ENCODE data around the gene JMJD7.

JMJD7 gene

DNA sequence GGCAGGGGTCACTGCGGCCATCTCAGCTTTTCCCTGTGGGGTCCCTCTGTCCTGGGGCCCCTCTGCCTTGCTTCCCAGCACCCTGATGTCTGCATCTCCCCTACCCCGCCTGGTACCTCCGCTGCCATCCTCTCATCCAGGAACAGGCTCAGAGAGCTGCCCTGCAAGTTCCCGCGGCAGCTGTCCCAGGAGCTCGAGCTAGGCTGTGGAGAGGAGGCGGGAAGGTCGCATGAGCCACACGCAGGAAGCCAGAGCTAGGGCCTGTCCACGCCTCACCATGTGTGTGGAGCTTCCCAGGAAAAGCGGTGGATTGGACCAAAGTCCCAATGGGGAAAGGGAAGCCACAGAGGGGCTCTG lies 23.3 kb downstream of the JMJD7 start:
- Histone ChIP-seq H2BK15ac (replicated peaks; ENCODE audit: low read depth) (no peak overlapping the region), H4K8ac (ENCODE audit: low read depth, low read length) (no peak overlapping the region), H3K4ac (ENCODE audit: low read depth, low read length) (no peak overlapping the region), H2BK5ac (ENCODE audit: low read length) (no peak overlapping the region), H2AK5ac (ENCODE audit: low read length) (no peak overlapping the region), H4K5ac (ENCODE audit: low read length) (no peak overlapping the region), H3K4me3 (ENCODE audit: low read length) (no peak overlapping the region), H3K56ac (ENCODE audit: low read length) (no peak overlapping the region), H3K4me2 (ENCODE audit: low read length) (no peak overlapping the region), H3K18ac (ENCODE audit: low read length) (no peak overlapping the region), H3K23ac (ENCODE audit: low read length) (no peak overlapping the region), H3K9ac (ENCODE audit: low read length) (no peak overlapping the region), H3K36me3 (ENCODE audit: control insufficient read depth, insufficient read depth, low read length) (no peaks in the 10 kb centered on the region), H3K27me3 (ENCODE audit: insufficient read depth, low read length, poor library complexity) (no peaks in the 10 kb centered on the region), H2BK120ac (ENCODE audit: low read depth, low read length) (no peak overlapping the region), H3K27ac (ENCODE audit: low read depth, low read length) (no peak overlapping the region), H3K4me1 (ENCODE audit: control insufficient read depth, low read depth, low read length) (no peaks in the 10 kb centered on the region), H3K79me2 (ENCODE audit: control insufficient read depth, insufficient read depth, low read length) (no peaks in the 10 kb centered on the region), H3K79me1 (ENCODE audit: low read length) (no peaks in the 10 kb centered on the region)
- DNase-seq: no peak
- WGBS (ENCODE audit: extremely low coverage, insufficient coverage, low lambda C conversion rate): no CpG with 5 or more reads among the region's 11 CpGs

DNA sequence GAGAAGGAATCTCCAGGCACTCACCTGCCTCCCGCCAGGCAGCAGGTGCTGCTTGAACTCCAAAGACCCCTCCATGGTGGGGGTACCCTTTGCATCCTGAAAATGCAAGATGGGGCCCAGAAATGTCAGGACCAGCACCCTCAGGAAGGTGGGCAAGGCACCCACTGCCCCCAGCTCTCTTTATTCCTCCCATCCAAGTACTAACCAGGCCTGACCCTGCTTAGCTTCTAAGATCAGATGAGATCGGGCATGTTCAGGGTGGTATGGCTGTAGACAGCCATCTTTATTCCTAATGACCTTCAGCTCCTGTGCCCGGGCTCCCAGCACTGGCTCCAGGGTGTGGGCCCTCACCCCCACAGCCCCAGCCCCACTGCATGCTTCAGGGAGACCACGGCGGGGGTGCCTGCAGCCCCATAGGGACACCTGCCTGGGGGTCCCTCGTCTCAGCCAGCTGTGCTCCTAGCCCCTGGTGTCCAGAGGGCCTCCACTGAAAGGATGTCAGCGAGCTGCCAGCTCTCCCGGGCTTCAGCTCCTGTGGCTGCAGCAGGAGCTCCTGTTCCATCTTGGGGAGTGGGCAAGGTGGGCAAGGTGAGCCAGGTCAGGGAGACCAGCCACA lies 24.0 kb downstream of the JMJD7 start:
- Histone ChIP-seq H2BK120ac (ENCODE audit: low read depth, low read length) (no peak overlapping the region), H3K27ac (ENCODE audit: low read depth, low read length) (no peak overlapping the region), H4K5ac (ENCODE audit: low read length) (no peak overlapping the region), H3K4me3 (ENCODE audit: low read length) (no peak overlapping the region), H3K9ac (ENCODE audit: low read length) (no peak overlapping the region), H2AK5ac (ENCODE audit: low read length) (no peak overlapping the region), H3K27me3 (ENCODE audit: insufficient read depth, low read length, poor library complexity) (no peaks in the 10 kb centered on the region), H3K18ac (ENCODE audit: low read length) (no peak overlapping the region), H3K56ac (ENCODE audit: low read length) (no peak overlapping the region), H2BK5ac (ENCODE audit: low read length) (no peak overlapping the region), H3K79me1 (ENCODE audit: low read length) (no peaks in the 10 kb centered on the region), H3K4me2 (ENCODE audit: low read length) (no peak overlapping the region), H4K8ac (ENCODE audit: low read depth, low read length) (no peak overlapping the region), H3K23ac (ENCODE audit: low read length) (no peak overlapping the region), H3K79me2 (ENCODE audit: control insufficient read depth, insufficient read depth, low read length) (no peaks in the 10 kb centered on the region), H3K4me1 (ENCODE audit: control insufficient read depth, low read depth, low read length) (no peaks in the 10 kb centered on the region), H2BK15ac (replicated peaks; ENCODE audit: low read depth) (no peak overlapping the region), H3K4ac (ENCODE audit: low read depth, low read length) (no peak overlapping the region), H3K36me3 (ENCODE audit: control insufficient read depth, insufficient read depth, low read length) (no peaks in the 10 kb centered on the region)
- no peak for DNase-seq
- WGBS (ENCODE audit: extremely low coverage, insufficient coverage, low lambda C conversion rate): no CpG with 5 or more reads among the region's 8 CpGs

DNA sequence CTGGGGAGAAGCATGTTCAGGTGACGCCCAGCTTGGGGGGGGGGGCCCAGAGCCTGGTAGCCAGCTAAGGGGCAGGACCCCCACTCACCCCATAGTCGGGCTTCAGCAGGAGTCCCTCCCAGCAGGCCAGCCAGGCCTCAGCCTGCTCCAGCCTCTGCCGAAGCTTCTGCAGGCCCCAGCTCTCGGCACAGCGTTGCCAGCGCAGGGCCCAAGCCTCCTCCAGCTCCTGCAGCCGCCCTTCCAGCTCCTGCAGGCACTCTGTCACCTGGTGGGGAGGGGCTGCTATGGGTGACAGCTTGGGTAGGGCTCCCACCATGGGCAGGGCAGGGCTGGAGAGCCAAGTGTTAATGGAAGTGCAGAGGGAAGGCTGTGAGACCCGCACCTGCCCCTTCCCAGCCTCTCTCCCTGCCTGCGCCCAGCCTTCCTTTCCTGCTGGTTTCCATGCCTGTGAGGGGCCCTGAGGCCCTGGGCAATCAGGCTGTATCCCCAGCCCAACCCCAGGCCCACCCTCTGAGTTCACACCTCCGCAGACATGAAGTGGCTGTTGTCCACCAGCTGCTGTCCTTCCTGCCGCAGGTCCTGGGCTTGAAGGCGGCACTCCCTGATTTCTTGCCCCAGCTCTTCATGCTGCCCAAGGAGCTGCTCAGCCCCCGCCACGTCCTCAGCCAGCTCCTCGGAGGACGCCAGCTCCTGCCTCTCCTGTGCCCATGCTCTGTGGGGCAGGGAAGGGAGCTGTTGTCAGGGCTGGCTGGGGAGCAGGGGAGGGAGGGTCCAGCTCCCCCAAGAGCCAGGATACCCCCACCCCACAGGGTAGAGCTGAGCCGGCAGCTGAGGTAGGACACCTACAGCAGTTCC lies 25.1 kb downstream of the JMJD7 start:
- H3K79me2 ChIP-seq (ENCODE audit: control insufficient read depth, insufficient read depth, low read length): no peaks in the 10 kb centered on the region
- no peak overlapping the region for H4K5ac ChIP-seq (ENCODE audit: low read length)
- H3K18ac ChIP-seq (ENCODE audit: low read length): no peak overlapping the region
- no peaks in the 10 kb centered on the region for H3K36me3 ChIP-seq (ENCODE audit: control insufficient read depth, insufficient read depth, low read length)
- no peak overlapping the region for H3K56ac ChIP-seq (ENCODE audit: low read length)
- no peak overlapping the region for H4K8ac ChIP-seq (ENCODE audit: low read depth, low read length)
- no peak overlapping the region for H3K4me2 ChIP-seq (ENCODE audit: low read length)
- H2BK120ac ChIP-seq (ENCODE audit: low read depth, low read length): no peak overlapping the region
- H3K23ac ChIP-seq (ENCODE audit: low read length): no peak overlapping the region
- no peak overlapping the region for H2AK5ac ChIP-seq (ENCODE audit: low read length)
- no peaks in the 10 kb centered on the region for H3K4me1 ChIP-seq (ENCODE audit: control insufficient read depth, low read depth, low read length)
- H3K4ac ChIP-seq (ENCODE audit: low read depth, low read length): no peak overlapping the region
- H3K4me3 ChIP-seq (ENCODE audit: low read length): no peak overlapping the region
- H2BK15ac ChIP-seq (replicated peaks; ENCODE audit: low read depth): no peak overlapping the region
- H3K9ac ChIP-seq (ENCODE audit: low read length): no peak overlapping the region
- H3K79me1 ChIP-seq (ENCODE audit: low read length): no peaks in the 10 kb centered on the region
- WGBS (ENCODE audit: extremely low coverage, insufficient coverage, low lambda C conversion rate): no CpG with 5 or more reads among the region's 17 CpGs
- no peaks in the 10 kb centered on the region for H3K27me3 ChIP-seq (ENCODE audit: insufficient read depth, low read length, poor library complexity)
- peak; percentile 22 for DNase-seq
- H2BK5ac ChIP-seq (ENCODE audit: low read length): no peak overlapping the region
- H3K27ac ChIP-seq (ENCODE audit: low read depth, low read length): no peak overlapping the region

DNA sequence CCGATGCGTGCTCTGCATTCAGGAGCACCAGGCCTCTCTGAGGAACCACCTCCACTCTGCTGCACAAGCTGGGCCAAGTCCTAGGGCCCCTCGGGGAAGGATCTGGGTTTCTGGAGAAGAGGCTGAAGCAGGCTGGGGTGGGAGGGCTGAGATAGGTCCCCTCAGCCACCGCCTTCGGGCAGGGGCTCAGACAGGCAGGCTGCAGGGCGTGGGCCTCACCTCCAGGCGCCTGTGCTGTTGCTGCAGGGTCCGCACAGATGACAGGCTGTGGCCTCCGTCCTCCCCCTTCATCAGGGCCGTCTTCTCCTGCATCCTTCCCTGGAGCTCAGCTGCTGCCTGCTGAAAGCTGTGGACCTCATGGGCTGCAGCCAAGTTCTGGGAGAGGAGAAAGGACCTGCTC lies 25.9 kb downstream of the JMJD7 start:
- Histone ChIP-seq H2AK5ac (ENCODE audit: low read length) (no peak overlapping the region), H3K4me3 (ENCODE audit: low read length) (no peak overlapping the region), H3K79me2 (ENCODE audit: control insufficient read depth, insufficient read depth, low read length) (no peaks in the 10 kb centered on the region), H3K36me3 (ENCODE audit: control insufficient read depth, insufficient read depth, low read length) (no peaks in the 10 kb centered on the region), H3K9ac (ENCODE audit: low read length) (no peak overlapping the region), H3K4me1 (ENCODE audit: control insufficient read depth, low read depth, low read length) (no peaks in the 10 kb centered on the region), H3K27me3 (ENCODE audit: insufficient read depth, low read length, poor library complexity) (no peaks in the 10 kb centered on the region), H3K27ac (ENCODE audit: low read depth, low read length) (no peak overlapping the region), H2BK120ac (ENCODE audit: low read depth, low read length) (no peak overlapping the region), H3K4me2 (ENCODE audit: low read length) (no peak overlapping the region), H3K4ac (ENCODE audit: low read depth, low read length) (no peak overlapping the region), H4K8ac (ENCODE audit: low read depth, low read length) (no peak overlapping the region), H4K5ac (ENCODE audit: low read length) (no peak overlapping the region), H3K56ac (ENCODE audit: low read length) (no peak overlapping the region), H2BK5ac (ENCODE audit: low read length) (no peak overlapping the region), H3K18ac (ENCODE audit: low read length) (no peak overlapping the region), H2BK15ac (replicated peaks; ENCODE audit: low read depth) (no peak overlapping the region), H3K23ac (ENCODE audit: low read length) (no peak overlapping the region), H3K79me1 (ENCODE audit: low read length) (no peaks in the 10 kb centered on the region)
- no peak for DNase-seq
- WGBS (ENCODE audit: extremely low coverage, insufficient coverage, low lambda C conversion rate): no CpG with 5 or more reads among the region's 10 CpGs

DNA sequence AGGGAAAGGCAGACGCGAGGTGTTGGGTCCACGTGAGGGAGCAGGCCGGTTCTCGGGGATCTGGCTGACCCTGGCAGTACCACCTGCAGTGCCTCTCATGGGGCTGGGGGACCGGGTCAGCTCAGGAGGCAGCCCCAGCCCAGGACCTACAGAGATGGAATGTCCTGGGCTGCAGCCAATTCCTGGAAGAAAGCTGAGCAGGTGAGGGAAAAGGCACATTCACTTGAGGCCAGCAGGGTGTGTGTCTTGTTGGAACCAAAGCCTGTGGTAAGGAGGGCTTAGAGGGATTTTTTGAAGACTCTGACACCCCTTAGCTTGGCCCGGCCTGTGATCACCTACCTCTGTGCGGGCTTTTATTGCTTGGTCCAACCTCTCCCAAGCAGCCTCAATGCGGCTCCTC lies 26.6 kb downstream of the JMJD7 start:
- no peaks in the 10 kb centered on the region for H3K4me1 ChIP-seq (ENCODE audit: control insufficient read depth, low read depth, low read length)
- WGBS (ENCODE audit: extremely low coverage, insufficient coverage, low lambda C conversion rate): no CpG with 5 or more reads among the region's 9 CpGs
- H3K4ac ChIP-seq (ENCODE audit: low read depth, low read length): no peak overlapping the region
- H4K8ac ChIP-seq (ENCODE audit: low read depth, low read length): no peak overlapping the region
- H3K36me3 ChIP-seq (ENCODE audit: control insufficient read depth, insufficient read depth, low read length): no peaks in the 10 kb centered on the region
- H2BK15ac ChIP-seq (replicated peaks; ENCODE audit: low read depth): no peak overlapping the region
- H2BK120ac ChIP-seq (ENCODE audit: low read depth, low read length): no peak overlapping the region
- no peak overlapping the region for H2AK5ac ChIP-seq (ENCODE audit: low read length)
- no peak overlapping the region for H3K9ac ChIP-seq (ENCODE audit: low read length)
- H3K18ac ChIP-seq (ENCODE audit: low read length): no peak overlapping the region
- H2BK5ac ChIP-seq (ENCODE audit: low read length): no peak overlapping the region
- H3K27me3 ChIP-seq (ENCODE audit: insufficient read depth, low read length, poor library complexity): no peaks in the 10 kb centered on the region
- DNase-seq: no peak
- no peak overlapping the region for H3K23ac ChIP-seq (ENCODE audit: low read length)
- no peak overlapping the region for H3K4me2 ChIP-seq (ENCODE audit: low read length)
- H4K5ac ChIP-seq (ENCODE audit: low read length): no peak overlapping the region
- no peak overlapping the region for H3K56ac ChIP-seq (ENCODE audit: low read length)
- no peak overlapping the region for H3K27ac ChIP-seq (ENCODE audit: low read depth, low read length)
- no peaks in the 10 kb centered on the region for H3K79me1 ChIP-seq (ENCODE audit: low read length)
- H3K79me2 ChIP-seq (ENCODE audit: control insufficient read depth, insufficient read depth, low read length): no peaks in the 10 kb centered on the region
- H3K4me3 ChIP-seq (ENCODE audit: low read length): no peak overlapping the region
